MV-4-11 (cell line): ENCODE measurements around the gene NOP9.

Experiments used
- DNase-seq: peaks from one replicate; lab custom pipeline; 2025; lab: John Stamatoyannopoulos, UW

NOP9 gene

GRCh38 chr14:24329073-24329663 lies 29.5 kb downstream of the NOP9 start:
- peak; percentile 42 for DNase-seq

GRCh38 chr14:24329736-24330135 lies 30.1 kb downstream of the NOP9 start:
- DNase-seq: peak; percentile 92

- no peak for DNase-seq
Observed at GRCh38 chr14:24330973-24331674, 31.5 kb downstream of the NOP9 start.

GRCh38 chr14:24331731-24332267 lies 32.1 kb downstream of the NOP9 start:
- no peak for DNase-seq

- DNase-seq: peak; percentile 79
Observed at GRCh38 chr14:24332268-24332993, 32.8 kb downstream of the NOP9 start.

- DNase-seq: no peak
Observed at GRCh38 chr14:24334431-24335291, 35.0 kb downstream of the NOP9 start, which contains the start of gene ADCY4. Gene ADCY4 (minus strand): TSS chr14:24335071. CDS start chr14:24334652, 419 bp downstream.

- DNase-seq: peak; percentile 34
Observed at GRCh38 chr14:24335461-24336171, 36.0 kb downstream of the NOP9 start.

- no peak for DNase-seq
Observed at GRCh38 chr14:24337144-24337823, 37.6 kb downstream of the NOP9 start.

- DNase-seq: no peak
Observed at GRCh38 chr14:24337824-24338175, 38.1 kb downstream of the NOP9 start.

- DNase-seq: no peak
Observed at GRCh38 chr14:24338843-24339242, 39.2 kb downstream of the NOP9 start.

- peak; percentile 52 for DNase-seq
Observed at GRCh38 chr14:24339284-24340151, 39.9 kb downstream of the NOP9 start, which contains the start of gene RIPK3. Gene RIPK3 (minus strand): TSS chr14:24339991. CDS start chr14:24339826, 165 bp downstream.

GRCh38 chr14:24340606-24341005 lies 41.0 kb downstream of the NOP9 start:
- DNase-seq: no peak

- DNase-seq: no peak
Observed at GRCh38 chr14:24342889-24343288, 43.2 kb downstream of the NOP9 start.

- DNase-seq: peak; percentile 17
Observed at GRCh38 chr14:24343795-24344660, 44.4 kb downstream of the NOP9 start.

- no peak for DNase-seq
Observed at GRCh38 chr14:24347134-24347533, 47.5 kb downstream of the NOP9 start.

- no peak for DNase-seq
Observed at GRCh38 chr14:24348186-24348585, 48.5 kb downstream of the NOP9 start.

- no peak for DNase-seq
Observed at GRCh38 chr14:24349742-24350141, 50.1 kb downstream of the NOP9 start.

GRCh38 chr14:24351517-24351916 lies 51.9 kb downstream of the NOP9 start:
- peak; percentile 37 for DNase-seq
